Prostate gland (tissue), 2 donors: ENCODE data around the gene MYH3.

ENCODE experiments used
- POLR2A ChIP-seq: fragments of 450-650 bp; IDR thresholded peaks from one replicate; pipeline ENCODE4 v1.6.1; 2016; ENCODE audit warnings: antibody characterized with exemption, mild to moderate bottlenecking
- POLR2AphosphoS5 ChIP-seq: sonication (generic); formaldehyde crosslinking; IDR thresholded peaks from one replicate; pipeline ENCODE4 v1.6.1; 2017; ENCODE audit warnings: antibody characterized with exemption
- TF ChIP-seq, protein P1 (sequence below), 4 experiments: fragments of 200-600 bp in 2 of 4; fragments of 450-650 bp in 2 of 4; sonication (generic) in 2 of 4; IDR thresholded peaks; 1 replicate in 3 of 4; 2 replicates in 1 of 4; pipeline ENCODE4 v1.5.1; 2016 to 2019; ENCODE audit warnings: antibody characterized with exemption in 4 of 4, mild to moderate bottlenecking in 2 of 4, moderate library complexity in 2 of 4

DNA sequence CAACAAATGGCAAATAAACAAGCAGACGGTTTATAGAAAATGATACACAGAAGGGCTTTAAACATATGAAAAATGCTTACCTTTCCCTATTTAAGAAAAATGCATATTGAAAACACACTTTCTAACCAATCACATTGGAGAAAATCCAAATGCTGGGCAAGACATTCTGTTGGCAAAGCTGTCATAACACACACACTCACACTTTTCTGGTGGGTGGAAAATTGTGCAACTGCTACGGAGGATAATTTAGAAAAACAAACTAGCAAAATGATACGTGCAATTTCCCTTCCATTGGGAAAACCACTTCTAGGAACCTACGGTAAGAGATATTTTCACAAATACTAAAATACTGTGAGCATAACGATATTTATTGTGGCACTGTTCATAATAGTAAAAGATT lies 9.8 kb upstream of the MYH3 start:
- TF ChIP-seq, protein P1, sequence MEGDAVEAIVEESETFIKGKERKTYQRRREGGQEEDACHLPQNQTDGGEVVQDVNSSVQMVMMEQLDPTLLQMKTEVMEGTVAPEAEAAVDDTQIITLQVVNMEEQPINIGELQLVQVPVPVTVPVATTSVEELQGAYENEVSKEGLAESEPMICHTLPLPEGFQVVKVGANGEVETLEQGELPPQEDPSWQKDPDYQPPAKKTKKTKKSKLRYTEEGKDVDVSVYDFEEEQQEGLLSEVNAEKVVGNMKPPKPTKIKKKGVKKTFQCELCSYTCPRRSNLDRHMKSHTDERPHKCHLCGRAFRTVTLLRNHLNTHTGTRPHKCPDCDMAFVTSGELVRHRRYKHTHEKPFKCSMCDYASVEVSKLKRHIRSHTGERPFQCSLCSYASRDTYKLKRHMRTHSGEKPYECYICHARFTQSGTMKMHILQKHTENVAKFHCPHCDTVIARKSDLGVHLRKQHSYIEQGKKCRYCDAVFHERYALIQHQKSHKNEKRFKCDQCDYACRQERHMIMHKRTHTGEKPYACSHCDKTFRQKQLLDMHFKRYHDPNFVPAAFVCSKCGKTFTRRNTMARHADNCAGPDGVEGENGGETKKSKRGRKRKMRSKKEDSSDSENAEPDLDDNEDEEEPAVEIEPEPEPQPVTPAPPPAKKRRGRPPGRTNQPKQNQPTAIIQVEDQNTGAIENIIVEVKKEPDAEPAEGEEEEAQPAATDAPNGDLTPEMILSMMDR (IDR thresholded peaks at IDR 0.05), result no peak
- TF ChIP-seq POLR2AphosphoS5 (no peak), POLR2A (no peak)
